HepG2 (cell line): ENCODE results near the gene CLIC3. TPM values are rescaled to one million over a fixed set of nuclear protein-coding genes. Genes with fewer than 3 reads are reported as not detected.

Experiments used
- ATAC-seq: fragments of 200-7000 bp; cut with Tn5 transposase; 3 replicates; pipeline ENCODE4 v1.9.1; 2020; ENCODE audit warnings: mild to moderate bottlenecking, moderate library complexity
- BruUV-seq: library from RNA; stranded (reverse); fragments of 400-500 nt; replicated peaks from 2 replicates; lab custom pipeline; 2021; lab: Mats Ljungman, UMichigan
- CTCF ChIA-PET: fragments of 300-600 bp; formaldehyde crosslinking; extraction: SDS; loops from one replicate; lab custom pipeline; 2021; ENCODE audit warnings: low total read pairs, inconsistent platforms, low intra/inter-chr PET ratio; lab: Yijun Ruan, JAX
- POLR2A ChIA-PET: fragments of 350-600 bp; sonication (Branson Sonifier 250); formaldehyde crosslinking; loops from one replicate; lab custom pipeline; 2020; ENCODE audit warnings: antibody characterized with exemption, inconsistent platforms; lab: Yijun Ruan, JAX
- DNase-seq: peaks from one replicate; pipeline ENCODE4 v3.0.0-alpha.2; 2015; ENCODE audit warnings: low spot score
- FAIRE-seq: peaks from 3 replicates; lab custom pipeline; 2011; peaks lifted over from hg19 to GRCh38; lab: Jason Lieb, UNC
- H2AFZ ChIP-seq: one replicate; pipeline ENCODE4 v1.6.1; 2011; ENCODE audit warnings: low read length, inconsistent platforms
- H3K27ac ChIP-seq: fragments of 300-600 bp; 3 replicates; pipeline ENCODE4 v1.8.0; 2011; ENCODE audit warnings: mixed run types, mild to moderate bottlenecking, mixed read lengths, low read length, inconsistent platforms; ENCODE audit not compliant: insufficient read depth; ENCODE audit errors: extremely low read length
- H3K27me3 ChIP-seq, 2 experiments: fragments of 200-600 bp in 1 of 2; 2 replicates in 1 of 2; 3 replicates in 1 of 2; pipeline versions ENCODE4 v1.6.0 to v1.8.0; 2011; ENCODE audit warnings: low read length in 2 of 2, mild to moderate bottlenecking in 2 of 2, moderate library complexity in 2 of 2, inconsistent platforms in 1 of 2; ENCODE audit not compliant: insufficient read depth in 2 of 2, control insufficient read depth in 1 of 2
- H3K36me3 ChIP-seq, 2 experiments: fragments of 200-600 bp in 1 of 2; replicated peaks in 1 of 2; 2 replicates in 1 of 2; 3 replicates in 1 of 2; pipeline versions ENCODE4 v1.5.1 to v1.8.0; 2011; ENCODE audit warnings: low read length in 2 of 2, inconsistent platforms in 1 of 2; ENCODE audit not compliant: insufficient read depth in 2 of 2, control insufficient read depth in 1 of 2
- H3K4me1 ChIP-seq: 2 replicates; pipeline ENCODE4 v1.5.1; 2012; ENCODE audit warnings: low read length, inconsistent platforms; ENCODE audit not compliant: insufficient read depth
- H3K4me2 ChIP-seq: 2 replicates; pipeline ENCODE4 v1.6.0; 2011; ENCODE audit warnings: low read depth, low read length, inconsistent platforms
- H3K4me3 ChIP-seq, 3 experiments: fragments of 200-600 bp in 1 of 3; sonication (generic), shearing (Covaris generic) in 1 of 3; replicated peaks in 1 of 3; 2 replicates each; pipeline ENCODE4 v1.5.1; 2011 to 2016; ENCODE audit warnings: low read length in 3 of 3, inconsistent platforms in 2 of 3, low read depth in 2 of 3, mild to moderate bottlenecking in 2 of 3, control low read depth in 1 of 3, mixed read lengths in 1 of 3; ENCODE audit not compliant: insufficient read depth in 1 of 3
- H3K79me2 ChIP-seq: one replicate; pipeline ENCODE4 v1.6.1; 2011; ENCODE audit warnings: low read length, inconsistent platforms; ENCODE audit not compliant: insufficient read depth
- H3K9ac ChIP-seq: 2 replicates; pipeline ENCODE4 v1.6.0; 2011; ENCODE audit warnings: mild to moderate bottlenecking, low read depth, low read length, inconsistent platforms; ENCODE audit not compliant: insufficient read depth
- H3K9me3 ChIP-seq: 2 replicates; pipeline ENCODE4 v1.5.1; 2012; ENCODE audit warnings: mild to moderate bottlenecking, low read length
- H4K20me1 ChIP-seq: 2 replicates; pipeline ENCODE4 v1.6.0; 2011; ENCODE audit warnings: inconsistent platforms, mild to moderate bottlenecking, low read length, moderate library complexity; ENCODE audit not compliant: insufficient read depth
- HNRNPL ChIP-seq: fragments of 200-400 bp; formaldehyde crosslinking; IDR thresholded peaks from 2 replicates; pipeline ENCODE4 v1.6.1; 2017; ENCODE audit warnings: mild to moderate bottlenecking, low read depth, low read length
- NAIF1 ChIP-seq: sonication (generic); formaldehyde crosslinking; IDR thresholded peaks from 2 replicates; pipeline ENCODE4 v1.5.0; 2020; ENCODE audit warnings: mild to moderate bottlenecking, missing genetic modification reagents, borderline replicate concordance
- PHF21A ChIP-seq: sonication (generic); formaldehyde crosslinking; IDR thresholded peaks from 2 replicates; pipeline ENCODE4 v1.5.0; 2020; ENCODE audit warnings: mild to moderate bottlenecking, missing genetic modification reagents
- PITX1 ChIP-seq: sonication (generic); formaldehyde crosslinking; IDR thresholded peaks from 2 replicates; pipeline ENCODE4 v1.5.1; 2020; ENCODE audit warnings: mild to moderate bottlenecking, missing genetic modification reagents
- SAP130 ChIP-seq: IDR thresholded peaks from 2 replicates; pipeline ENCODE4 v1.6.1; 2016; ENCODE audit warnings: low read depth
- ZNF547 ChIP-seq: sonication (generic); formaldehyde crosslinking; IDR thresholded peaks from 2 replicates; pipeline ENCODE4 v1.5.1; 2020; ENCODE audit warnings: mild to moderate bottlenecking, missing genetic modification reagents
- ZNF567 ChIP-seq: sonication (generic); formaldehyde crosslinking; IDR thresholded peaks from 2 replicates; pipeline ENCODE4 v1.8.1; 2023; ENCODE audit warnings: mild to moderate bottlenecking, missing genetic modification reagents, borderline replicate concordance
- ZSCAN20 ChIP-seq: sonication (generic); formaldehyde crosslinking; IDR thresholded peaks from 2 replicates; pipeline ENCODE4 v1.4.0; 2020; ENCODE audit warnings: missing genetic modification reagents, mild to moderate bottlenecking, borderline replicate concordance
- WGBS: methylation state at CpG from one replicate; pipeline ENCODE4 v1.1.6; 2017; ENCODE audit warnings: low lambda C conversion rate; 5-methylcytosine and 5-hydroxymethylcytosine counted together
- in situ Hi-C: cut with HindIII; loops from 2 replicates; pipeline ENCODE4 v1.10.0; 2017; ENCODE audit warnings: low pct_unique_long_range_greater_than_20kb; ENCODE audit not compliant: extremely low pct_ligation_motif_present
- intact Hi-C: fragments of 100-400 bp; cut with micrococcal nuclease; formaldehyde crosslinking; loops from one replicate; pipeline ENCODE4 v1.10.0; 2022; ENCODE audit not compliant: unreplicated experiment
- polyA plus RNA-seq, 8 experiments: library from polyadenylated mRNA; depleted of rRNA in 3 of 8; stranded (reverse) in 7 of 8; unstranded in 1 of 8; fragments of >200 nt; fragmentation: Illumina TruSeq in 4 of 8; extraction: Trizol in 4 of 8; gene quantifications; 2 replicates each; pipeline versions ENCODE4 v1.2.1 to v1.2.3, GENCODE V29; 2011 to 2016; ENCODE audit warnings: low read depth in 4 of 8, missing spikeins in 1 of 8, mixed read lengths in 1 of 8; ENCODE audit not compliant: insufficient read depth in 1 of 8
- total RNA-seq, 5 experiments: library from RNA; depleted of rRNA; stranded (reverse); fragments of >200 nt; fragmentation: Illumina TruSeq; extraction: Trizol; gene quantifications; 2 replicates each; pipeline ENCODE4 v1.2.3, GENCODE V29; 2016; ENCODE audit warnings: low read depth in 1 of 5
- TF ChIP-seq, protein P1 (sequence below): sonication (generic); formaldehyde crosslinking; IDR thresholded peaks from 2 replicates; pipeline ENCODE4 v1.5.1; 2020; ENCODE audit warnings: missing genetic modification reagents, mild to moderate bottlenecking, borderline replicate concordance
- TF ChIP-seq, protein P2 (sequence below): sonication (generic); formaldehyde crosslinking; IDR thresholded peaks from 2 replicates; pipeline ENCODE4 v1.5.1; 2020; ENCODE audit warnings: mild to moderate bottlenecking, missing genetic modification reagents, moderate library complexity
- TF ChIP-seq, protein P3 (sequence below): sonication (generic); formaldehyde crosslinking; IDR thresholded peaks from 2 replicates; pipeline ENCODE4 v1.5.1; 2020; ENCODE audit warnings: missing genetic modification reagents, mild to moderate bottlenecking, borderline replicate concordance
- TF ChIP-seq, protein P4 (sequence below): sonication (generic); formaldehyde crosslinking; IDR thresholded peaks from 2 replicates; pipeline ENCODE4 v1.5.1; 2020; ENCODE audit warnings: missing genetic modification reagents, mild to moderate bottlenecking, borderline replicate concordance

Gene CLIC3
- total and polyA plus RNA-seq, 2 of the 13 experiments (the other 11 are each of a cell fraction or from before 2014, with no cell fraction given) = 0.51 to 1.5 TPM

DNA sequence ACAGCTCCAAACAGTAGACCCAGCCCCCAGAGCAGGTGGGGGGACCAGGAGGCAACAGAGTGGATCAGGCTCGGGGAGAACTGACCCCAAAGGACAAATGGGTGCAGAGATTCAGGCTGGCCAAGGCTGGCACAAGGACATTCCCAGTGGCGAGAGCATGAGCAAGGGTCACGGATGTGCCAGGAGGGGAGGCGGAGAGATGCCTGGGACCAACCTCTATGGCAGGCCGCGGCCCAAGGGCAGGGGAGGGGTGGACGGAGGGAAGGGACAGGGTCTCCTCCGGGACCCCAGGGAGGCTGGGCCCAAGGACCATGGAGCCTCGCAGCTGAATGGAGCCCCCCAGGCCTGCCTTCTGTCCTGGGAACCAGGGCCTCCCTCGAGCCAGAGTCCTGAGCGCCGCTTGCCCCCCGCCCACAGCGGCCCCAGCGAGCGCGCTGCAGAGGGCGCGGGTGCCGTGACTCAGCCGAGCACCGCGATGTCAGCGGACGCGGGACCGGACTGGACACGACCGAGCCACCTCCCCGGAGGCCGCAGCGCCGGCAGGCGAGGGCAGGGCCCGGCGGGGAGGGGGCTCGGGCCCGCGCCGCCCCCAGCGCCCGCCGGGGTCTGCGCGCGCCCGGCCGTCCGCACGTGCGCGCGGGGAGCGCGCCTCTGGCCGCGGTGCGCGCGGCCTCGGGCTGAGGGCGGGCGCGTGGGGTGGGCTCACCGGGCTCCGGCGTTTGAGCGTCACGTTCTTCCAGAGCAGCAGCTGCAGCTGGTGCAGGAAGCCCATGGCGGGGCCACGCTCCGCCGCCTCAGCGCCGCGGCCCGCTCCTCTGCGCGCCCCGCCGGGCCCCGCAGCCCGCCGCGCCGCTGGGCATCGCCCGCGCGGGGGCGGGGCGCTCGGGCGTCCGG, 31.2 kb upstream of the CLIC3 start, which contains the start of gene ABCA2:
TSS of gene ABCA2 (minus strand) at position 869 of the 894 bp plus-strand sequence. CDS start at position 772, 97 bp downstream.
- no peaks in the 10 kb centered on the region for H4K20me1 ChIP-seq
- in situ Hi-C loops = no loop called here
- TF ChIP-seq, protein P1, sequence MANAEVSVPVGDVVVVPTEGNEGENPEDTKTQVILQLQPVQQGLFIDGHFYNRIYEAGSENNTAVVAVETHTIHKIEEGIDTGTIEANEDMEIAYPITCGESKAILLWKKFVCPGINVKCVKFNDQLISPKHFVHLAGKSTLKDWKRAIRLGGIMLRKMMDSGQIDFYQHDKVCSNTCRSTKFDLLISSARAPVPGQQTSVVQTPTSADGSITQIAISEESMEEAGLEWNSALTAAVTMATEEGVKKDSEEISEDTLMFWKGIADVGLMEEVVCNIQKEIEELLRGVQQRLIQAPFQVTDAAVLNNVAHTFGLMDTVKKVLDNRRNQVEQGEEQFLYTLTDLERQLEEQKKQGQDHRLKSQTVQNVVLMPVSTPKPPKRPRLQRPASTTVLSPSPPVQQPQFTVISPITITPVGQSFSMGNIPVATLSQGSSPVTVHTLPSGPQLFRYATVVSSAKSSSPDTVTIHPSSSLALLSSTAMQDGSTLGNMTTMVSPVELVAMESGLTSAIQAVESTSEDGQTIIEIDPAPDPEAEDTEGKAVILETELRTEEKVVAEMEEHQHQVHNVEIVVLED = no peak
- TF ChIP-seq, protein P2, sequence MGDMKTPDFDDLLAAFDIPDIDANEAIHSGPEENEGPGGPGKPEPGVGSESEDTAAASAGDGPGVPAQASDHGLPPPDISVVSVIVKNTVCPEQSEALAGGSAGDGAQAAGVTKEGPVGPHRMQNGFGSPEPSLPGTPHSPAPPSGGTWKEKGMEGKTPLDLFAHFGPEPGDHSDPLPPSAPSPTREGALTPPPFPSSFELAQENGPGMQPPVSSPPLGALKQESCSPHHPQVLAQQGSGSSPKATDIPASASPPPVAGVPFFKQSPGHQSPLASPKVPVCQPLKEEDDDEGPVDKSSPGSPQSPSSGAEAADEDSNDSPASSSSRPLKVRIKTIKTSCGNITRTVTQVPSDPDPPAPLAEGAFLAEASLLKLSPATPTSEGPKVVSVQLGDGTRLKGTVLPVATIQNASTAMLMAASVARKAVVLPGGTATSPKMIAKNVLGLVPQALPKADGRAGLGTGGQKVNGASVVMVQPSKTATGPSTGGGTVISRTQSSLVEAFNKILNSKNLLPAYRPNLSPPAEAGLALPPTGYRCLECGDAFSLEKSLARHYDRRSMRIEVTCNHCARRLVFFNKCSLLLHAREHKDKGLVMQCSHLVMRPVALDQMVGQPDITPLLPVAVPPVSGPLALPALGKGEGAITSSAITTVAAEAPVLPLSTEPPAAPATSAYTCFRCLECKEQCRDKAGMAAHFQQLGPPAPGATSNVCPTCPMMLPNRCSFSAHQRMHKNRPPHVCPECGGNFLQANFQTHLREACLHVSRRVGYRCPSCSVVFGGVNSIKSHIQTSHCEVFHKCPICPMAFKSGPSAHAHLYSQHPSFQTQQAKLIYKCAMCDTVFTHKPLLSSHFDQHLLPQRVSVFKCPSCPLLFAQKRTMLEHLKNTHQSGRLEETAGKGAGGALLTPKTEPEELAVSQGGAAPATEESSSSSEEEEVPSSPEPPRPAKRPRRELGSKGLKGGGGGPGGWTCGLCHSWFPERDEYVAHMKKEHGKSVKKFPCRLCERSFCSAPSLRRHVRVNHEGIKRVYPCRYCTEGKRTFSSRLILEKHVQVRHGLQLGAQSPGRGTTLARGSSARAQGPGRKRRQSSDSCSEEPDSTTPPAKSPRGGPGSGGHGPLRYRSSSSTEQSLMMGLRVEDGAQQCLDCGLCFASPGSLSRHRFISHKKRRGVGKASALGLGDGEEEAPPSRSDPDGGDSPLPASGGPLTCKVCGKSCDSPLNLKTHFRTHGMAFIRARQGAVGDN (CRISPR knock-in tag) = peak; percentile 62; the same call in 1 of the 2 replicates
- 0 out of 2 replicates have a peak, but pooled peaks have one; percentile 12 for TF ChIP-seq SAP130
- TF ChIP-seq ZSCAN20 (CRISPR knock-in tag) = 0 out of 2 replicates have a peak, but pooled peaks have one; percentile 6
- TF ChIP-seq ZNF567 (CRISPR knock-in tag) = peak; percentile 25; the same call in 1 of the 2 replicates
- TF ChIP-seq, protein P3, sequence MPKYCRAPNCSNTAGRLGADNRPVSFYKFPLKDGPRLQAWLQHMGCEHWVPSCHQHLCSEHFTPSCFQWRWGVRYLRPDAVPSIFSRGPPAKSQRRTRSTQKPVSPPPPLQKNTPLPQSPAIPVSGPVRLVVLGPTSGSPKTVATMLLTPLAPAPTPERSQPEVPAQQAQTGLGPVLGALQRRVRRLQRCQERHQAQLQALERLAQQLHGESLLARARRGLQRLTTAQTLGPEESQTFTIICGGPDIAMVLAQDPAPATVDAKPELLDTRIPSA (CRISPR knock-in tag) = 0 out of 2 replicates have a peak, but pooled peaks have one; percentile 31
- TF ChIP-seq NAIF1 = no peak
- TF ChIP-seq PITX1 (CRISPR knock-in tag) = 0 out of 2 replicates have a peak, but pooled peaks have one; percentile 14
- TF ChIP-seq, protein P4, sequence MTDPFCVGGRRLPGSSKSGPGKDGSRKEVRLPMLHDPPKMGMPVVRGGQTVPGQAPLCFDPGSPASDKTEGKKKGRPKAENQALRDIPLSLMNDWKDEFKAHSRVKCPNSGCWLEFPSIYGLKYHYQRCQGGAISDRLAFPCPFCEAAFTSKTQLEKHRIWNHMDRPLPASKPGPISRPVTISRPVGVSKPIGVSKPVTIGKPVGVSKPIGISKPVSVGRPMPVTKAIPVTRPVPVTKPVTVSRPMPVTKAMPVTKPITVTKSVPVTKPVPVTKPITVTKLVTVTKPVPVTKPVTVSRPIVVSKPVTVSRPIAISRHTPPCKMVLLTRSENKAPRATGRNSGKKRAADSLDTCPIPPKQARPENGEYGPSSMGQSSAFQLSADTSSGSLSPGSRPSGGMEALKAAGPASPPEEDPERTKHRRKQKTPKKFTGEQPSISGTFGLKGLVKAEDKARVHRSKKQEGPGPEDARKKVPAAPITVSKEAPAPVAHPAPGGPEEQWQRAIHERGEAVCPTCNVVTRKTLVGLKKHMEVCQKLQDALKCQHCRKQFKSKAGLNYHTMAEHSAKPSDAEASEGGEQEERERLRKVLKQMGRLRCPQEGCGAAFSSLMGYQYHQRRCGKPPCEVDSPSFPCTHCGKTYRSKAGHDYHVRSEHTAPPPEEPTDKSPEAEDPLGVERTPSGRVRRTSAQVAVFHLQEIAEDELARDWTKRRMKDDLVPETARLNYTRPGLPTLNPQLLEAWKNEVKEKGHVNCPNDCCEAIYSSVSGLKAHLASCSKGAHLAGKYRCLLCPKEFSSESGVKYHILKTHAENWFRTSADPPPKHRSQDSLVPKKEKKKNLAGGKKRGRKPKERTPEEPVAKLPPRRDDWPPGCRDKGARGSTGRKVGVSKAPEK (CRISPR knock-in tag) = no peak
- TF ChIP-seq ZNF547 (CRISPR knock-in tag) = no peak
- TF ChIP-seq HNRNPL = peak; percentile 75; the same call in 1 of the 2 replicates
- no peak for TF ChIP-seq PHF21A (CRISPR knock-in tag)

More for the DNA sequence above, 31.2 kb upstream of the CLIC3 start, which contains the start of gene ABCA2:
- peaks cover 0 to 19% of the 10 kb centered on the region in 2 experiments; a peak in 2 of 5 replicates for H3K27me3 ChIP-seq
- H3K4me2 ChIP-seq = peak within 1 kb of the TSS; percentile 95
- ATAC-seq (no peak), DNase-seq (no peak), FAIRE-seq (no peak)
- CTCF ChIA-PET = interaction anchor here (1.4 kb wide), 1 partner anchor 40 kb away, joined by 4 read pairs; no protein-coding TSS in a partner anchor
- H3K36me3 ChIP-seq = no peaks in the 10 kb centered on the region
- WGBS = 13% methylated on average over 1 of the region's 95 CpGs
- peak within 1 kb of the TSS; percentile 46 to 78 (median 58) for H3K4me3 ChIP-seq
- POLR2A ChIA-PET = interaction anchor here (1.6 kb wide), 1 partner anchor 28 kb away, joined by 3 read pairs; no protein-coding TSS in a partner anchor
- BruUV-seq = no TSS peak
- no peak within 1 kb of the TSS for H2AFZ ChIP-seq
- peak within 1 kb of the TSS; percentile 57; the same call in 1 of the 2 replicates for H3K9ac ChIP-seq
- H3K79me2 ChIP-seq = no peaks in the 10 kb centered on the region
- H3K4me1 ChIP-seq = peaks cover 87% of the 10 kb centered on the region
- no peak within 1 kb of the TSS for H3K27ac ChIP-seq
- intact Hi-C loops = no loop called here
- H3K9me3 ChIP-seq = no peaks in the 10 kb centered on the region
